Measurements from ENCODE around the gene SCRN1. TPM values are rescaled to one million over a fixed set of nuclear protein-coding genes. Genes with fewer than 3 reads are reported as not detected.

SCRN1 gene
- total RNA-seq = 10 to 100 TPM in 1 of 2 donors, 1 to 10 TPM in 1; 9.6 to 13.4 TPM
- long read RNA-seq, full-length matches to known transcripts = 3 of 10 reads
- long read RNA-seq, partial matches to known transcripts = 0 of 10 reads
- long read RNA-seq, other reads (novel, unspliced or antisense) = 7 of 10 reads

- DNase-seq (peak; percentile 45 to 48), ATAC-seq (peak; percentile 65)
- intact Hi-C loops (cut with DNase I, micrococcal nuclease) = no loop called here
These were observed at the start of gene SCRN1 for GRCh38 chr7:29989257-29989995. Gene SCRN1 (minus strand): TSS chr7:29989801. CDS start chr7:29969067, 20,734 bp downstream.

DNA sequence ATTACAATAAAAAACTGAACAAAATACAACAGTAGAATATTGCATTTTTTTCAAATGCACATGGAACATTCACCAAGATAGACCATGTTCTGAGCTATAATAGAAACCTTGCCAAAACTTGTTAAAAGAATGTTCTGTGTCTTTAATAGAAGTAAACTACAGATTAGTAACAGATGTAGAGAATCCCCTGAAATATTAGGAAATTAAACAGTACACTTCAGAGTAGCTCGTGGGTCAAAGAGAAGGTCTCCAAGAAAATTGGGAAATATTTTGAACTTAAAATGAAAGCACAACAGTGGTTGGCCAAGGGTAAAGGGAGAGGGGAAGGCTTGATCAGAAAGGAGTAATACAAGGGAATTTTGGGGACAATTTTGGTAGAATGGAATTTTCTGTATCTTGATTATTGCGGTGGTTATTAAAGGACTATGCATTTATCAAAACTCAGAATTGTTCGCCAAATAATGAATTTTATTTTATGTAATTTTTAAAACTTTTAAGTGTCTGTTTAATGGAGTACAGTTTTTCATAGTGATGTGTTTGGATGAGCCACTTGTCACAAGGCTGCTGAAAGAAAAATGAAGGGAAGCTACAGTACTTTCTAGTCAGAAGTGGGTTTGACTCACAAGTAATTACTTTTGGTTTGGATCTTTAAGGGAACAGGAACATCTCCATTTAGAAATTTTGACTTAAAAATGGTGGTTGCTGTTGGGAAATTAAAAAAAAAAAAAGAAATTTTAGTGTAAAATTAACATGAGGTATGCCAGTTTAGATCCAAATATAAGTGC lies 48.8 kb upstream of the SCRN1 start:
- ATAC-seq (no peak), DNase-seq (no peak)
- intact Hi-C loops (cut with DNase I, micrococcal nuclease) = no loop called here

DNA sequence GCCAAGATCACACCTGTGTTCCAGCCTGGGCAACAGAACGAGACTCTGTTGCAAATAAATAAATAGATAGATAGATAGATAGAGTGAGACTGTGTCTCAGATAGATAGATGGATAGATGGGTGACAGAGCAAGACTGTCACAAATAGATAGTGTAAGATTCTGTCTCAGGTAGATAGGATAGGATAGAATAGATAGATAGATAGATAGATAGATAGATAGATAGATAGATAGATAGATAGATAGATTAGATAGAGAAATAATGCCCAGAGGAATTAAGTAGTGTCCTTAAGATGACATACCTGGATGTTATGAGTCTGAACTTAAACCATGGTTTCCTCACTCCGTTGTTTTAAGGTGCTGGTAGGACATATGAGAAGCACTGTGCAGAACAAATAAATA lies 46.6 kb upstream of the SCRN1 start:
- DNase-seq (no peak), ATAC-seq (no peak)
- intact Hi-C loops (cut with DNase I, micrococcal nuclease) = no loop called here

DNA sequence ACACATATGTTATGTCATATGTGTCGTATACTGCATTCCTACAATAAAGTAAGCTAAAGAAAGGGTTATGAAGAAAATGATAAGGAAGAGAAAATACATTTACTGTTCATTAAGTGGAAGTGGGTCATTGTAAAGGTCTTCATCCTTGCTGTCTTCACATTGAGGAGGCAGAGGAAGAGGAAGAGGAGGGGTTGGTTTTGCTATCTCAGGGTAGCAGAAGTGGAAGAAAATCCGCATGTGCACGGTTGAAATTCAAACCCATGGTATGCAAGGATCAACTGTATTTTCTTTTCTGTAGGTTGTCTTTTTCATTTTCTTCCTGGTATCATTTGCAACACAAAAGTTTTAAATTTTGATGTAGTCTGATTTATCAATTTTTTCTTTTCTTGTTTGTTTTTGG lies 44.9 kb upstream of the SCRN1 start:
- intact Hi-C loops (cut with DNase I, micrococcal nuclease) = no loop called here
- DNase-seq (no peak), ATAC-seq (no peak)

DNA sequence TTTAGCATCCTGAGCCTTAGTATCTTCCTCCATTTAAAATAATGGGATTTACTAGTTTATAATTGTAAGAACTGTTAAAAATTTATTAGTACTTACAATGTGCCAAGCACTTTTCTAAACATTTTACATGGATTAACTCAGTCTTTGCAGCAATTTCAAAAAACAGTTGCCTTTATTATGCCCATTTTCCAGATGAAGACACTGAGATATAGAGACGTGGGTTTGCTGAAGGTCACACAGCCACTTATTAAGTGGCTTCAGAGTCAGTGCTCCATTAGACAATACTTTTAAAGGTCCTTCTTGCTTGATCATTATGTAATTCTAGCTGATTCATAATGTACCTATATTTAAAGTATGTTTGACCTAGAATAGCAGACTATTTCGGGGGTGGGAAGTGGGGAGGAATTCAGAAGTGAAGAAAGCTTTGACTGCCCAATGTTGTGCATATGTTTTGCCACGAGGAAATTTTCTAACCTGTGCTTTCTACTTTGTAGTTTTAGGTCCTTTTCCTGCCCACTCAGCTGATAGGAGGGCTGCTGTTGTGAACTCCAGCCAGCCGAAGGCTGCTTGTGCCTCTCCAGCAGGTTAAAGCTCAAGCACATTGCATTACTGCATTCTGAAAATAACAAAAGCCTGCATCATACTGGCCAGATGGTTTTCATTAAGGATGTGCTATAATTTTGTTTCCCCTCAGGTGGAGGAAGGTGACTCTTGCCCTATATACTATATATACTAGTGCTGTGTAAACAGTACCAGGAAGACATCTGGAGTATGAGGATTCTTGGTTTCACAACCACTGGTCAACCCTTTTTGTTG lies 42.9 kb upstream of the SCRN1 start:
- DNase-seq (no peak), ATAC-seq (peak; percentile 22)
- intact Hi-C loops (cut with DNase I, micrococcal nuclease) = no loop called here

DNA sequence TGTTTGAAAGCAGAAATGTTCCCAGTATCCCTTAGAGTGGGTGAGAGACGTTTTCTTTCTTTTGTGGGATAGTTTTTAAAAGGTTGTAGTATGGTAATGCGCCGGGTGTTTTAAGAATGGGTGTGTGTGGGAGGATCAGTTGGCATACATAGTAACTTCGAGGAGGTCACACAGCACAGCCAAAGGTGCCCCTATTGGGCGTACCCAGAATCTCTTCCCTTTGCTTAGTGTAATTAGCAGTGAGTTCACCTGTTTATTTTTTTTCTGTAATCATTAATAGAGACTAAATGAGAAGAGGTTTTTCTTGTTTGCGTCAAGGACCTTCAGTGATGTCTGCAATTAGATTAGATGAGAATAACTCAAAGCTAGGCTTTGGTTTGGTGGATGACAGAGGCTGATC lies 40.1 kb upstream of the SCRN1 start:
- DNase-seq (no peak), ATAC-seq (no peak)
- intact Hi-C loops (cut with DNase I, micrococcal nuclease) = no loop called here

DNA sequence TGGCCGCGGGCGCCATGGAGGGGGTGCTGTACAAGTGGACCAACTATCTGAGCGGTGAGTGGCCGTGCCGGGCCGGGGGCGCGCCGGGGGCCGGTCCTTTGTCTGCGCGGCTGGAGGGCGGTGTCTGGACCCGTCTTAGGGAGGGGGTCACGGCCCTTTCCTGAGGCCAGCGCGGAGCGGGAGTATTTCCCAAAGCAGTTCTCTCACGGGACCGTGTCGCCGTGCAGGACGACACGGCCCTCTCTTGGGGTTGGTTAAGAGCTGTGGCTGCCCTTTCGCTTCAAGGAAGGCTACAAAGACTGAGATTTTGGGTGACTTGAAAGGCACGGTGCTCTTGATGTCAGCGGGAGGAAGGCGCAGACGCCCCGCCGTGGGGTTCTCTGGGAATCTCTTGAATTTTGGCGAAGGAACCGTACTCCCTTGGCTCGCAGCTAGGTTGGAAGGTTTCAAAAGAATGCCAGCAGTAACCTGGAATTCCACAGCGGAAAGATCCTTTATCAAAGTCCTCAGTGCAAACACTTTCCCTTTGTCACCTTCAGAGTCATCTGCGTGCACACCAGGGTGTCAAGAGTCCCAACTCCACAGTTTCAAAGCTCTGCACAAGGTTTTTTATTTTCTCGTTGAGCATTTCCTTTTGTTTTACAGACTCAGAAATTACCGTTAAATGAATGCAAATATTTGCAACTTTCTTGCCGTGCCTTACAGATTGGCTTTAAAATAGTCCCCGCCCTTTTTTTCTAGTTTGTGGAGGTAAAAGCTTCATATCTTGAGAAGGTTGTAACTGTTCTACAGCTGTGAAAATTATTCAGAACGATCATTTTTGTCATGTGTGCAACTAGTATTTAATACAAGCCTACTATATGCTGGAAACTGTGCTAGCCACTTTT lies 39.4 kb upstream of the SCRN1 start:
- intact Hi-C loops (cut with DNase I, micrococcal nuclease) = no loop called here
- ATAC-seq (peak; percentile 22), DNase-seq (peak in 1 of 2 donors; percentile 53)

DNA sequence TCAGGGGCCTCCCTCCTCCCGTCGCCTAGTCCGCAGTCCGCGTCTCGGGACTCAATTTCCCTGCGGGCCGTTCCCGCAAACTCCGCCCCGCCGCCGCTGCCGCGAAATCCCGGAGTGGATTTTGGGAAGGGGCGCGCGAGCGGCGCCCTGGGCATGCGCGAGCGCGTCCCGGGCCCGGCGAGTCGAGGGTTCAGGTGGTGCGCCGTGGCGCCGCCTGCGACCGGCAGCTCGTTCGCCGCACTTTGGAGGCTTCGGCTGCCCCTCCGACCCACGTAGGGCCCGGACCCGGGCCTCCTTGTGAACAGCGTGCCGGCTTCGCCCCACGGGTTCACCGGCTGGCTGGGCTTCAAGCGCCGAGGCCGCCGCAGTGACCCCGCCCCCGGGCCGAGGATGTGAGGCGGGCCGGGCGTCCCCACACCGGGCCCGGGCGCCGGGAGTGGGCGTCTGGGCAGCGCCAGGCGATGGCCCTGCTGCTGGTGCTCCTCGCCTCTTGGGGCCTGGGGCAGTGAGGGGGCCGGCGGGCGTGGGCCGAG lies 38.7 kb upstream of the SCRN1 start, which contains the start of gene PLEKHA8:
Gene PLEKHA8 (plus strand): TSS at position 197 of the 533 bp plus-strand sequence. CDS start 351 bp downstream, outside the sequence.
- intact Hi-C loops (cut with DNase I, micrococcal nuclease) = no loop called here
- ATAC-seq (peak; percentile 65), DNase-seq (peak; percentile 88 to 89)

DNA sequence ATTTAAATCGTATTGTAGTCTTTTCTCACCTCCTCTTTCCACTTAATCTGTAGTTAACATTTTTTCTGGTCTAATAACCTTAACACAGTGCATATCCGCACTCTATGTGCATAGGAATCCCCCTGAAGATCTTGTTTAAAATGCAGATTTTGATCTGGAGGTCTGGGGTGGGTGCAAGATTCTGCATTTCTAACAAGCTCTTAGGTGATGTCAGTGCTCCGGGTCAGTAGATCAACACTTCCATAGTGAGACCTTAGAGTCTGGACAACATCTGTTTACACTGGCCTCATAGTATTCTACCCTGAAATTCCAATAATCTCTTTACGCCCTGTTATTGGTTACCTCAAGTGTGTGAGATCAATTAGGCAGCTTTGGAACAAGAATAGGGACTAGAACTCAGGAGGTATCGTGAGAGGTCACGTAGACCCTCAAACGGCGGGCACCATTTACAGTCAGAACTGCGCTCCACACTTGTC lies 38.2 kb upstream of the SCRN1 start:
- DNase-seq (no peak), ATAC-seq (peak; percentile 1)
- intact Hi-C loops (cut with DNase I, micrococcal nuclease) = no loop called here

GRCh38 chr7:30027065-30027456 lies 37.5 kb upstream of the SCRN1 start:
- ATAC-seq (peak; percentile 48), DNase-seq (no peak)
- intact Hi-C loops (cut with DNase I, micrococcal nuclease) = no loop called here

- intact Hi-C loops (cut with DNase I, micrococcal nuclease) = no loop called here
- peak; percentile 84 for ATAC-seq
- peak; percentile 95 to 99 for DNase-seq
These were observed 36.8 kb upstream of the SCRN1 start, which contains the start of gene FKBP14 for GRCh38 chr7:30026229-30027064. Gene FKBP14 (minus strand): TSS chr7:30026702. CDS start chr7:30026508, 194 bp downstream.

- DNase-seq (no peak), ATAC-seq (no peak)
- intact Hi-C loops (cut with DNase I, micrococcal nuclease) = no loop called here
These were observed 33.9 kb upstream of the SCRN1 start for GRCh38 chr7:30023524-30023923.

DNA sequence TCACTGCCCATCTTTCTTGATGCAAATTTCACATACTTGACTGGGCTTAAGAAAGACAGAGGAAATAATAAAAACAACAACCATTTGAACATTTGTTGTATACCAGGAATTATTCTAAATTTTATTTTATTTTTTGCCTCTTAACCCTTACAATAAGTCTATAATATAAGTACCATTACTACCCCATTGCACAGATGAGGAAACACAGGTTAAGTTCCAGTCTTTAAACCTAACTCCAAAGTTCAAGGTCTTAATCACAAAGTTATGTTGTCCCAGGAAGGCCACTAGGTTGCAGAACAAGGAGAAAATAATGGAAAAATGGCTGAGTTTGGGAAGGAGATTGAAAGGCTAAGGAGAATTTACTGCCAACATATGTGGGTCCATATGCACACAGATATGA lies 33.4 kb upstream of the SCRN1 start:
- intact Hi-C loops (cut with DNase I, micrococcal nuclease) = no loop called here
- ATAC-seq = no peak
- DNase-seq = no peak

GRCh38 chr7:30020535-30020934 lies 30.9 kb upstream of the SCRN1 start:
- DNase-seq = no peak
- peak; percentile 35 for ATAC-seq
- intact Hi-C loops (cut with DNase I, micrococcal nuclease) = no loop called here

GRCh38 chr7:30019960-30020359 lies 30.4 kb upstream of the SCRN1 start:
- intact Hi-C loops (cut with DNase I, micrococcal nuclease) = no loop called here
- DNase-seq (no peak), ATAC-seq (peak; percentile 42)

GRCh38 chr7:30019387-30019786 lies 29.8 kb upstream of the SCRN1 start:
- intact Hi-C loops (cut with DNase I, micrococcal nuclease) = no loop called here
- no peak for DNase-seq
- peak; percentile 37 for ATAC-seq

GRCh38 chr7:30018451-30018850 lies 28.9 kb upstream of the SCRN1 start:
- intact Hi-C loops (cut with DNase I, micrococcal nuclease) = no loop called here
- DNase-seq (no peak), ATAC-seq (no peak)

All from left colon (tissue), 2 donors.